ENCODE results near the gene CA10.

Gene CA10

GRCh38 chr17:51668155-51668962 is 490.2 kb downstream of the CA10 start:
- no peak for DNase-seq

GRCh38 chr17:51667706-51668083 is 490.8 kb downstream of the CA10 start:
- no peak for DNase-seq

- no peak for DNase-seq
Observed at GRCh38 chr17:51666971-51667705, 491.4 kb downstream of the CA10 start.

- no peak for DNase-seq
Observed at GRCh38 chr17:51662204-51663056, 496.1 kb downstream of the CA10 start.

GRCh38 chr17:51661403-51661802 is 497.1 kb downstream of the CA10 start:
- DNase-seq: no peak

GRCh38 chr17:51660266-51660665 is 498.2 kb downstream of the CA10 start:
- no peak for DNase-seq

- no peak for DNase-seq
Observed at GRCh38 chr17:51657224-51657623, 501.3 kb downstream of the CA10 start.

- DNase-seq: no peak
Observed at GRCh38 chr17:51653878-51654277, 504.6 kb downstream of the CA10 start.

GRCh38 chr17:51652529-51652928 is 506.0 kb downstream of the CA10 start:
- DNase-seq: no peak

- DNase-seq: no peak
Observed at GRCh38 chr17:51651513-51652298, 506.8 kb downstream of the CA10 start.

- no peak for DNase-seq
Observed at GRCh38 chr17:51650772-51651171, 507.7 kb downstream of the CA10 start.

- no peak for DNase-seq
Observed at GRCh38 chr17:51650202-51650601, 508.3 kb downstream of the CA10 start.

- no peak for DNase-seq
Observed at GRCh38 chr17:51647826-51648225, 510.7 kb downstream of the CA10 start.

GRCh38 chr17:51647067-51647466 is 511.4 kb downstream of the CA10 start:
- DNase-seq: no peak

GRCh38 chr17:51646539-51646938 is 512.0 kb downstream of the CA10 start:
- DNase-seq: no peak

- DNase-seq: no peak
Observed at GRCh38 chr17:51645056-51645455, 513.5 kb downstream of the CA10 start.

GRCh38 chr17:51643702-51644490 is 514.6 kb downstream of the CA10 start:
- no peak for DNase-seq

GRCh38 chr17:51642029-51642428 is 516.5 kb downstream of the CA10 start:
- no peak for DNase-seq

- DNase-seq: no peak
Observed at GRCh38 chr17:51640108-51640622, 518.3 kb downstream of the CA10 start.

GRCh38 chr17:51638971-51639370 is 519.5 kb downstream of the CA10 start:
- no peak for DNase-seq

GRCh38 chr17:51636291-51636690 is 522.2 kb downstream of the CA10 start:
- DNase-seq: no peak

All from stimulated activated CD4-positive, alpha-beta T cell treated with anti-CD3 and anti-CD28 coated beads, Interleukin-1b, Interleukin-23, amount 100 ng/mL, for 48 hours (primary cell).